ENCODE results near the gene DGKB.

DNA sequence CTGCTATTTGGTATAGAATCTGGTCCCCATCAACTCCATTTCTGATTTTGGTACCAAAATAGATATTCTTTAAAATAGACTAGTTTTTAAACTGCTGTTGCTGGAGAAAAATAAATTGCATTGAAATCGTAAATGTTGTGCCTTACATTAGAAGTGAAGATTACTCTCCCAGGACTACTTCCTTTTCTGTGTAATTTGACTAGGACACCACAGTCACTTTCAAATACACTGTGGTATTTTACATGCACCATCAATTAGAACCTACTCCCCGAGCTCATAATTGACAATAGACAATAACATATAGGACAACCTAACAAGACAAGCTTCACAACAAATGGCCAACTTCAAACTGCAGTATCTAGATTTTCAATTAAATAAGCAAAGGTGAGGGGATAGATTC lies 211.5 kb downstream of the DGKB start:
- TF ChIP-seq POLR2A (IDR thresholded peaks at IDR 0.05): no peak
- no peak for TF ChIP-seq CTCF (IDR thresholded peaks at IDR 0.05)

Measured in adrenal gland (tissue), 5 donors.